Measurements from ENCODE around the gene SPA17. TPM values are rescaled to one million over a fixed set of nuclear protein-coding genes. Genes with fewer than 3 reads are reported as not detected.

SPA17 gene
- total RNA-seq, 1 donor from 2014 or later, result 1.7 TPM

DNA sequence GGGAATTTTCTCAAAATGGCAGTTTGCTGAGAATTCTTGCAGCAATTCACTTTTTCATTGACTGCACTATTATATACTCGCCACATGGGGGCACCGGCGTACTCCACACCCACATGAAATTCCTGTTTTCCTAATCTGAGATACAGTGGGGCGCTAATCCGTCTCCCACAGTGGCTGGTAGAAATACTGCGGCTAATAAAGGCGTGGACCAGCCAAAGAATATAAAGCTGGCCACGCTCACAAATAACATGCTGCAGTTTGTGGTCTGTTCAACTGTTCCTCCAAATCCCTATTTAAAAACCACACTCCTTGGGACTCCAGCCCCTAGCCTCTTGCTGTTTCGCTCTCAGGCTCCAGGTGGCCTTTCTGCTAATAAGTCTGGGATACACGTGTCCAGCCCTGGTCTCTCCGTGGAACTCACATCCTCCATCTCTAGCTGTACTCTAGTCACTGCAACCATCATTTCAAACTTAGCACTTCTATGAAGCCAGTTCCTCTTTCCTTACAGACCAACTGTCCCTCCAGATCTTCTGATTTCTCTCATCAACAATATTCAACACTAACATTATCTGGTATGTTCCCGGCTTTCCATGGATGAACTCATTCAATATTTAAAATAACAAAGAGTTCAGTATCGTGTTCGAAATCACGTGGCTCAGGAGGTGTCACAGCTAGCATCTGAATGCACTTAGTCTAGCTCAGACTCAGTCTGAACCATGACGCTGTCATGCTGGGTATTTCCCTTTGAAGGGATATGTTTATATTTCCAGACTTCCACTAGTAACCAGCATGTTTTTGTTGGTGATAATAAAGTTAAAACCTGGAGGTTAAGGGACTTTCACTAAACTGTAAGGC, 29.1 kb upstream of the SPA17 start:
- Mint-ChIP-seq H3K27ac (no peak overlapping the region), H3K4me3 (no peak overlapping the region), H3K36me3 (ENCODE audit: low read depth) (no peaks in the 10 kb centered on the region), H3K9me3 (no peaks in the 10 kb centered on the region), H3K4me1 (ENCODE audit: low read depth) (peaks cover 8% of the 10 kb centered on the region), H3K27me3 (ENCODE audit: insufficient read depth) (no peaks in the 10 kb centered on the region)
- DNase-seq (ENCODE audit: low spot score), result no peak
- intact Hi-C loops (cut with micrococcal nuclease), result loop anchor here (1.0 kb wide), 2 partner anchors 119 to 193 kb away; no protein-coding TSS in a partner anchor

DNA sequence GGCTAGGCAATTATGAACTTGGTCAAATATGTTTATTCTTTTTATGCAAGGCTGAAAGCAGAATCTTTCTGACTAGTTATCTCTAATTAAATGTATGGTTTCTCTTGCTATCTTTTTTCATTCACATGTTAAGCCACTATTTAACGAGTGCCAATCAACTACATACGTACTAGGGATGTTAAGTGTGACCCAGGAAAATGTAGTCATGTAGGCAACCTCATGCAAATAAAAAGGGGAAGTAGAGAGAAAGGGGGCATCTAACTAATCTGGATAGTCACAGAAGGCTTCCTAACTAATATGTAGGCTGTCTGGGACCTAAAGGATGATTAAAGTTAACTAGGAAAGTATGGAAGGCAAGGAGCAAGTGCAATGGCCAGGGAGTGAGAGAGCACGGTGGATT, 27.6 kb upstream of the SPA17 start:
- no peak overlapping the region for H3K4me3 Mint-ChIP-seq
- H3K27me3 Mint-ChIP-seq (ENCODE audit: insufficient read depth), result no peaks in the 10 kb centered on the region
- intact Hi-C loops (cut with micrococcal nuclease), result no loop called here
- no peaks in the 10 kb centered on the region for H3K9me3 Mint-ChIP-seq
- no peak for DNase-seq (ENCODE audit: low spot score)
- no peak overlapping the region for H3K27ac Mint-ChIP-seq
- peaks cover 8% of the 10 kb centered on the region for H3K4me1 Mint-ChIP-seq (ENCODE audit: low read depth)
- no peaks in the 10 kb centered on the region for H3K36me3 Mint-ChIP-seq (ENCODE audit: low read depth)

DNA sequence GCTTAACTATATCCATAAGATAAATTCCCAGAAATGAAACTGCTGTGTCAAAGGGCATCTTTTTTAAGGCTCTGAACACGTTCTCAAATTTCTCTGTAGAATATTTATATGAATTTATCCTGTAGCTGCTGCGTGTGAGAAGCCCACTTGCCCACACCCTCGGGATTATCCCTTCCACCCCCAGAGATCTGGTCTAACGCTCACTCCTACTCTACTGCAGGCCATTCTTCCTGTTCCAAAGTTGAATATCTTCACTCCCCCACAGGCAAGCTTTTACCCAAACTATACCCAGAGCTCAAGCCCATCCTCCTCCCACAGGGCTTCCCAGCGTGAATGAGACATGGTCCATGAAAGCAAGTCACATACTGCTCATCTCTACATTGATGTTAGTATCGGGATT, 25.1 kb upstream of the SPA17 start:
- no peaks in the 10 kb centered on the region for H3K36me3 Mint-ChIP-seq (ENCODE audit: low read depth)
- intact Hi-C loops (cut with micrococcal nuclease), result no loop called here
- DNase-seq (ENCODE audit: low spot score), result no peak

DNA sequence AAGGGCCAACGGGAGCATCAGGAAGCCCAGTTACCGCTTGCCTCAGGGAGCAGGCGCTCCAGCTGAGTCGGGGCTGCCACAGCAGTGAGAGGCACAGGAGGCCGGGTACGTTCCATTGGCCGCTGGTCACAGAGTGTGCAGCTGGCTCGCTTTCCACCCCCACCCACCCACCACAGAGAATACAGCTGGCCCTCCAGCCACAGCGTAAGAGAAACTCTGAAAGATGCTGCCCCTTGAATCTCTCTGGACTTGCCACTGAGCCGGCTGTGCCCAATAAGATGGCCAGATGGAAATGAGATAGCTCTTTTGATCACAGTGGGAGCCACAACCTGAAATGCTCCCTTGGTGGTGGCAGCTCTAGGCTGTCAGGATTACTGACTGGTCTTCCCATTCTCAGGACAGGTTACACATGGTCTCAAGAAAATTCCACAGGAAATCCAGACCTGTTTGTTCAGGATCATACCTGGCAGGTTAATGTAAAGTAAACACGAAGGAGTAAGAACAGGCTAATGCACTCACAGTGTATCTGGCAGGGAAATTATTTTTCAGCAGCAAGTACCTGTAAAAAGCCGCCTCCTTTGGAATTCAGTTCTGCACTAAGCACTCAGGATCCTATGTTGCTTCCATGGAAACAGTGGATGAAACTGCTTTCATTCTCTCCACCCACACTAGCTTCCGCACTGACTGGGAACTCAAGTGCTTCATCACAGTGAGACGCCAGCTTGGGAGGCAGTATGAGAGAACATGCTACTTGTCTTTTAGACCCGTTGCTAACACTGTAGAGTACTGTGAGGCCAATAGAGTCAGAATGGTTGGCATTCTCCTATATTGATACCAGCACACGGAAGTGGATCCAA, 16.7 kb upstream of the SPA17 start:
- Mint-ChIP-seq H3K36me3 (ENCODE audit: low read depth) (no peaks in the 10 kb centered on the region), H3K4me3 (no peak overlapping the region), H3K4me1 (ENCODE audit: low read depth) (no peaks in the 10 kb centered on the region), H3K9me3 (no peaks in the 10 kb centered on the region), H3K27me3 (ENCODE audit: insufficient read depth) (no peaks in the 10 kb centered on the region), H3K27ac (no peak overlapping the region)
- DNase-seq (ENCODE audit: low spot score), result no peak
- intact Hi-C loops (cut with micrococcal nuclease), result no loop called here

More for the DNA sequence above, 25.1 kb upstream of the SPA17 start:
- no peaks in the 10 kb centered on the region for H3K9me3 Mint-ChIP-seq
- H3K27ac Mint-ChIP-seq, result no peak overlapping the region
- H3K4me1 Mint-ChIP-seq (ENCODE audit: low read depth), result peaks cover 8% of the 10 kb centered on the region
- H3K27me3 Mint-ChIP-seq (ENCODE audit: insufficient read depth), result no peaks in the 10 kb centered on the region
- no peak overlapping the region for H3K4me3 Mint-ChIP-seq

DNA sequence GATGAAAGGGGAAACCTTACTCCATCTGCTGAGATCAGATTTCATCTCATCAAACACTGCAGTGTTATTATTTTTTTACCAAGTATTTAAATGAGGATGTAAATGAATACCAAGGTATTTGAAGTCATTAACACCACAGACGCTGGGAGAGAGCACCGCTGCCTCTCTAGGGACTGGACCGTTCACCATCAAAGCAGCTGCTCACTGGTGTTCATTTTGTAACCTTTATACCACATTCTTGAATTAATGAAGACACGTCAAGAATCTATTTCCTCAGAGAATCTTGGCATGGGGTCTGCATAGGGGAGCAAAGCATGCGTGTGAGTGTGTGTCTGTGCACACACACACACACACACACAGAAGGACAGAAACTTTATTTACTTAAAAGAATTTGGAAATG, 15.8 kb upstream of the SPA17 start:
- Mint-ChIP-seq H3K36me3 (ENCODE audit: low read depth) (no peaks in the 10 kb centered on the region), H3K9me3 (no peaks in the 10 kb centered on the region), H3K27me3 (ENCODE audit: insufficient read depth) (no peaks in the 10 kb centered on the region), H3K4me3 (no peak overlapping the region), H3K4me1 (ENCODE audit: low read depth) (no peaks in the 10 kb centered on the region), H3K27ac (no peak overlapping the region)
- no peak for DNase-seq (ENCODE audit: low spot score)
- intact Hi-C loops (cut with micrococcal nuclease), result no loop called here

DNA sequence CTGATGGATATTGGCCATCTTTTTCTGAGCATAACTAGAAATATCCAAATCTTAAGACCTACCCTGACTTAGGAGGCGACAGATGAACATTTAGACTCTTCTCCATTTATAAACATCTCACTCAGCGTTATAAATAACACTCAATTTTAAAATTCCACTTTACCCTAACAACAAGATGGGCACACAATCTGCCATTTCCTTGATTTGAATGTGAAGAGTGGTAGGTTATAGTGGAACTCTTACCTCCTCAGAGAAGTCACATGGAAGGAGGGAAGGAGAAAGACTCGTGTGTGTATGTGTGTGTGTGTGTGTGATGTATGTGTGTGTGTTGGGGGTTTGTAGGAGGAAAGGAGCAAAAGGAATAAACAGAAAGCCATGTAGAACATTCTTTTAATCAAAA, 15.2 kb upstream of the SPA17 start:
- H3K27me3 Mint-ChIP-seq (ENCODE audit: insufficient read depth), result no peaks in the 10 kb centered on the region
- DNase-seq (ENCODE audit: low spot score), result no peak
- H3K9me3 Mint-ChIP-seq, result no peaks in the 10 kb centered on the region
- H3K4me3 Mint-ChIP-seq, result no peak overlapping the region
- intact Hi-C loops (cut with micrococcal nuclease), result no loop called here
- no peaks in the 10 kb centered on the region for H3K36me3 Mint-ChIP-seq (ENCODE audit: low read depth)
- no peak overlapping the region for H3K27ac Mint-ChIP-seq
- no peaks in the 10 kb centered on the region for H3K4me1 Mint-ChIP-seq (ENCODE audit: low read depth)

DNA sequence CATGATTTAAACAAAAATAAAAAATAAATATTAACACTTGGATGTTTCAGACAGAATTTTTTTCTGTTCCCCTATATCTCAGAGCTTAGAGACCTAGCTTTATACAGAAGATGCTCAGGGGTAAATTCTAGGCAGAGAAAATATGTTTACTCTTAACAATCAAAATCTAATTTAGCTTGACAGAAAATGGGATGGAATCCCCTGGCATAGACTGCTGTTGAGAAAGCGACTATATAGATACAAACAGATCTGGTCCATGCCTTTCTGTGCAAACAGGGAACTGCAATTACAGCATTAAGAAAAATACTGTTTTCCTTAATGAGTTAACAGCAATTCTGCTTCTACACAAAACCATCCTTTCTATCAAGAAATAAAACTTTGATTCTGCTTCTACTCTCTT, 14.7 kb upstream of the SPA17 start:
- intact Hi-C loops (cut with micrococcal nuclease), result no loop called here
- no peaks in the 10 kb centered on the region for H3K9me3 Mint-ChIP-seq
- no peaks in the 10 kb centered on the region for H3K4me1 Mint-ChIP-seq (ENCODE audit: low read depth)
- no peaks in the 10 kb centered on the region for H3K27me3 Mint-ChIP-seq (ENCODE audit: insufficient read depth)
- no peaks in the 10 kb centered on the region for H3K36me3 Mint-ChIP-seq (ENCODE audit: low read depth)
- no peak for DNase-seq (ENCODE audit: low spot score)
- no peak overlapping the region for H3K4me3 Mint-ChIP-seq
- H3K27ac Mint-ChIP-seq, result no peak overlapping the region

DNA sequence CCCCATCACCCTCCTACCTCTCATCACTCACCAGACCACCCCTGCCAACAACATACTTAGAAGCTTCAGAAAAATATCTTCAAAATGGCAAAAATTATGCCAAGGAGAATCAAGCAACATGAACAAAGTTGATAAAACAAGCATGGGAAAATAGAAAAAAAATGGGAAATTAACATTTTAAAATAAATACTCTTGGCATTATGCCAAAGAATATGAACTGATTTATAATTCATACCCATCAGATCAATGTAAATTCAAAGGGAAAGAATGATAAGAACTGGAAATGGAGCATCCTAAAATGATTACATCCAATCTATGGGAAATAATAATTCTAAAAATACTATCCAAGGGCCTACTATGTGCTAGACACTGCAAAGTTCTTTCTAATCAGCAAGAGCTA, 12.2 kb upstream of the SPA17 start:
- no peaks in the 10 kb centered on the region for H3K36me3 Mint-ChIP-seq (ENCODE audit: low read depth)
- intact Hi-C loops (cut with micrococcal nuclease), result no loop called here

DNA sequence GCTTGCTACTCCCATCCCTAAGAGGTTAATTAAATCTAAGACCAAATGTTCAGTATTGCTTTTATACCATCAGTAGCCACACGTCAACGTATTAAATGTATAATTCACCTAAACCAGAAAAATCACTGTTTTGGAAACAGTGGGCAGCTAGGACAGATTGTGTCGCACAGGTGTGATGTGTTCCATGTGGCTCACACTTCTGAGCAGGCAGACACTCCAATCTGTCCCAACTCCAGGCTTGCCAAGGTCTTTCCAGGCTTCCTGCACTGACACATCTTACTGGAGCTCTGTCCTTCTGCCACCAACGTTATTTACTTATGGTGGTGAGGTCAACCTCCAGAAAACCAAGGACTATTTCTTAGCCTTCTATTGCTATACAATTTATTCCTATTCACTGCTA, 11.6 kb upstream of the SPA17 start:
- intact Hi-C loops (cut with micrococcal nuclease), result no loop called here
- H3K36me3 Mint-ChIP-seq (ENCODE audit: low read depth), result no peaks in the 10 kb centered on the region
- no peaks in the 10 kb centered on the region for H3K9me3 Mint-ChIP-seq
- no peak for DNase-seq (ENCODE audit: low spot score)
- H3K4me1 Mint-ChIP-seq (ENCODE audit: low read depth), result no peaks in the 10 kb centered on the region
- no peak overlapping the region for H3K27ac Mint-ChIP-seq
- H3K27me3 Mint-ChIP-seq (ENCODE audit: insufficient read depth), result peaks cover 2% of the 10 kb centered on the region
- no peak overlapping the region for H3K4me3 Mint-ChIP-seq

More for the DNA sequence above, 12.2 kb upstream of the SPA17 start:
- Mint-ChIP-seq H3K9me3 (no peaks in the 10 kb centered on the region), H3K27me3 (ENCODE audit: insufficient read depth) (peaks cover 2% of the 10 kb centered on the region), H3K4me1 (ENCODE audit: low read depth) (no peaks in the 10 kb centered on the region), H3K27ac (no peak overlapping the region), H3K4me3 (no peak overlapping the region)
- DNase-seq (ENCODE audit: low spot score), result no peak

DNA sequence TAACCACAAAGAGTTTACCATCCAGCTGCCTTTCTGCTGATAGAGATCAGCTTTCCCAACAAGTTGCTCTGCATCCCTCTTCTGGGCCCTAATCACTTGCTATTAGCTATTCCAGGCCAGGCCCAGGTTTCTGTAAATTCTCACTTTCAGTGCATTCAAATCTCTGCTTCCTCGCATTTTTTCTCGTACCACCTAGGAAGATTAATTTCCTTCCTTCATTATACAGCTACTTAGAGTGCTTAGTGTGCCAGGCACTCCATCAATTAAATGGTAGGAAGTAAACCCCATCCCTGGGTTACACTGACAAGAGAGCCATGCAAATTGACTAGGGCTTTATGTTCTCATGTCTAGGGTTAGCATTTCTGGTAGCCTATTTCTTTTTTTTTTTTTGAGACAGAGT, 9.8 kb upstream of the SPA17 start:
- Mint-ChIP-seq H3K4me3 (no peak overlapping the region), H3K36me3 (ENCODE audit: low read depth) (no peaks in the 10 kb centered on the region), H3K27me3 (ENCODE audit: insufficient read depth) (peaks cover 2% of the 10 kb centered on the region), H3K4me1 (ENCODE audit: low read depth) (no peaks in the 10 kb centered on the region), H3K9me3 (no peaks in the 10 kb centered on the region), H3K27ac (no peak overlapping the region)
- intact Hi-C loops (cut with micrococcal nuclease), result no loop called here
- no peak for DNase-seq (ENCODE audit: low spot score)

DNA sequence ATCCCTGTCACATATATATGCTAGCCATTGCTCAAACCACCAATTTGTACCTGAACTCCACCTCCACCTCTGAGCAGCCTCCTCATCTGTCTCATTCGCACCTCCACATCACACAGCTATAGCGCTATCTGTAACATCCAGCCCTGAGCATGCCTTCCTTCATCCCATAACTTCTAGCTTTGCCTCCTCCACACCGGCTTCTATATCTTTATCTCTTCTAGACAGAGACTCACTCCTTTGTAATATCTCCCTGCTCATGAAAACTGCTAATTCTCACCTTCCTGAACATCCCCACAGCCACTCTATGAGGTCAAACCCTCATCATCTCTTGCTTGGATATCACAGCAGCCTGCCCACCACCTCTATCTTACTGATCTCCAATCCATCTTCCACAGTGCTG, 6.1 kb upstream of the SPA17 start:
- intact Hi-C loops (cut with micrococcal nuclease), result no loop called here
- Mint-ChIP-seq H3K27ac (no peak overlapping the region), H3K4me1 (ENCODE audit: low read depth) (peaks cover 7% of the 10 kb centered on the region), H3K36me3 (ENCODE audit: low read depth) (peaks cover 2% of the 10 kb centered on the region), H3K9me3 (peaks cover 5% of the 10 kb centered on the region), H3K4me3 (no peak overlapping the region), H3K27me3 (ENCODE audit: insufficient read depth) (peaks cover 2% of the 10 kb centered on the region)
- no peak for DNase-seq (ENCODE audit: low spot score)

DNA sequence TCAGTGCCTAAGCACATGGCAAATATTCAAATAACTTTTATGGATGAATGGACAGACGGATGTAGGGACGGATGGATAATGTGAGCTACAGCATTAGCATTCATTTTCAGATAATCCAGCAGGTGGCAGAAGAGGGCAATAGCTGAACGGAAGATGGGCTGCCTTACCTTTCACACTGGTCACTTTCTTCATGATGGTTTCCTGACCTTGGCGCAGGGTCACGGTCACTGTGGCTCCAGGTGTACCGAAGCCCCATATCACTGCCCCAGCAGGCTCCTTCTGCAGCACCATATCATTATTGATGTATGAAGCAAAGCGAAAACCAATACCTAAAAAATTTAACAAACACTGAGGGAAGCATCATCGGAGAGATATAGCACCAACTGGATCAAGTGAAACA, 4.5 kb upstream of the SPA17 start:
- Mint-ChIP-seq H3K4me3 (no peak overlapping the region), H3K9me3 (peaks cover 5% of the 10 kb centered on the region), H3K4me1 (ENCODE audit: low read depth) (peaks cover 14% of the 10 kb centered on the region), H3K36me3 (ENCODE audit: low read depth) (peaks cover 2% of the 10 kb centered on the region), H3K27me3 (ENCODE audit: insufficient read depth) (peaks cover 2% of the 10 kb centered on the region), H3K27ac (no peak overlapping the region)
- peak; percentile 24 for DNase-seq (ENCODE audit: low spot score)
- intact Hi-C loops (cut with micrococcal nuclease), result loop anchor here (1.0 to 2.0 kb wide), 5 partner anchors 70 to 198 kb away; partner anchors contain the start of gene NRGN

DNA sequence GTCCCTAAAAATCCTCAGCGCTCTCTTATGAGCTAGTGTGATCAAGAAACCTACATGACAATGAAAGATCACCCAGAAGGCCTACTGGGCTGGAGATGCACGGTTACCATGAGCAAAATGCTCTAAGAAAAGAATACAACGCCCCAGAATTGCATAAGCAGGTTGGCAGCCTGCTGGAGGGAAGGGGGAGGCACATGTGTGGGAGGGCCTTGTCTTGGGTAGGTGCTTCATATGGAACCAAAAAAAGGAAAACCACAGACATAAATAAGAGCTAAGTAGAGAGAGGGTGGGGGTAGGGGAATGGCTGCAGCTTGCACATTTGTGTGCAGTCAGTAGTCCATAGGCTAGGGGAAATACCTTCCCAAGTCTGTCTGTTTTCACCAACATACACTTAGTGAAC, 3.0 kb upstream of the SPA17 start:
- Mint-ChIP-seq H3K4me1 (ENCODE audit: low read depth) (peaks cover 20% of the 10 kb centered on the region), H3K36me3 (ENCODE audit: low read depth) (peaks cover 2% of the 10 kb centered on the region), H3K9me3 (peaks cover 5% of the 10 kb centered on the region), H3K27ac (no peak overlapping the region), H3K27me3 (ENCODE audit: insufficient read depth) (peaks cover 2% of the 10 kb centered on the region), H3K4me3 (no peak overlapping the region)
- intact Hi-C loops (cut with micrococcal nuclease), result loop anchor here (5.0 to 10.0 kb wide), 2 partner anchors 553 to 894 kb away; partner anchors contain the start of genes EI24 and VWA5A
- DNase-seq (ENCODE audit: low spot score), result peak; percentile 9

Measured in activated T-helper 1 cell treated with anti-CD3 and anti-CD28 coated beads, Interleukin-12 subunit alpha, Interleukin-12 subunit beta, Interleukin-2, Interleukin-4 antibody, amounts not matched to agents 30 ng/mL and 10 ng/mL and 1 ng/mL, durations not matched to agents 14 hours and 24 hours and 36 hours (primary cell).